ENCODE data around the gene WDR59. TPM values are rescaled to one million over a fixed set of nuclear protein-coding genes. Genes with fewer than 3 reads are reported as not detected.
"Not testable (repeated sequence)": the region's sequence is repeated elsewhere in the genome, so short reads cannot be mapped to it uniquely, and the experiment has no call there.

WDR59 gene
- total and polyA plus RNA-seq, 8 donors = 23.0 to 62.3 (median 31.9) TPM

GRCh38 chr16:75019007-75019406, 34.1 kb upstream of the WDR59 start:
- Histone ChIP-seq H3K4me1 (peaks cover 0 to 4% (median 0%) of the 10 kb centered on the region in 3 donors), H3K27me3 (no peaks in the 10 kb centered on the region), H3K9me3 (no peaks in the 10 kb centered on the region), H3K4me3 (no peak overlapping the region), H3K36me3 (no peaks in the 10 kb centered on the region), H3K27ac (no peak overlapping the region)
- TF ChIP-seq, protein P1, sequence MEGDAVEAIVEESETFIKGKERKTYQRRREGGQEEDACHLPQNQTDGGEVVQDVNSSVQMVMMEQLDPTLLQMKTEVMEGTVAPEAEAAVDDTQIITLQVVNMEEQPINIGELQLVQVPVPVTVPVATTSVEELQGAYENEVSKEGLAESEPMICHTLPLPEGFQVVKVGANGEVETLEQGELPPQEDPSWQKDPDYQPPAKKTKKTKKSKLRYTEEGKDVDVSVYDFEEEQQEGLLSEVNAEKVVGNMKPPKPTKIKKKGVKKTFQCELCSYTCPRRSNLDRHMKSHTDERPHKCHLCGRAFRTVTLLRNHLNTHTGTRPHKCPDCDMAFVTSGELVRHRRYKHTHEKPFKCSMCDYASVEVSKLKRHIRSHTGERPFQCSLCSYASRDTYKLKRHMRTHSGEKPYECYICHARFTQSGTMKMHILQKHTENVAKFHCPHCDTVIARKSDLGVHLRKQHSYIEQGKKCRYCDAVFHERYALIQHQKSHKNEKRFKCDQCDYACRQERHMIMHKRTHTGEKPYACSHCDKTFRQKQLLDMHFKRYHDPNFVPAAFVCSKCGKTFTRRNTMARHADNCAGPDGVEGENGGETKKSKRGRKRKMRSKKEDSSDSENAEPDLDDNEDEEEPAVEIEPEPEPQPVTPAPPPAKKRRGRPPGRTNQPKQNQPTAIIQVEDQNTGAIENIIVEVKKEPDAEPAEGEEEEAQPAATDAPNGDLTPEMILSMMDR (IDR thresholded peaks at IDR 0.05) = no peak
- ATAC-seq = no peak
- no peak for DNase-seq
- intact Hi-C loops (cut with DNase I) = no loop called here
- FAIRE-seq = no peak
- 90 to 91% methylated on average over 8 of the region's 8 CpGs for WGBS, 2 donors

DNA sequence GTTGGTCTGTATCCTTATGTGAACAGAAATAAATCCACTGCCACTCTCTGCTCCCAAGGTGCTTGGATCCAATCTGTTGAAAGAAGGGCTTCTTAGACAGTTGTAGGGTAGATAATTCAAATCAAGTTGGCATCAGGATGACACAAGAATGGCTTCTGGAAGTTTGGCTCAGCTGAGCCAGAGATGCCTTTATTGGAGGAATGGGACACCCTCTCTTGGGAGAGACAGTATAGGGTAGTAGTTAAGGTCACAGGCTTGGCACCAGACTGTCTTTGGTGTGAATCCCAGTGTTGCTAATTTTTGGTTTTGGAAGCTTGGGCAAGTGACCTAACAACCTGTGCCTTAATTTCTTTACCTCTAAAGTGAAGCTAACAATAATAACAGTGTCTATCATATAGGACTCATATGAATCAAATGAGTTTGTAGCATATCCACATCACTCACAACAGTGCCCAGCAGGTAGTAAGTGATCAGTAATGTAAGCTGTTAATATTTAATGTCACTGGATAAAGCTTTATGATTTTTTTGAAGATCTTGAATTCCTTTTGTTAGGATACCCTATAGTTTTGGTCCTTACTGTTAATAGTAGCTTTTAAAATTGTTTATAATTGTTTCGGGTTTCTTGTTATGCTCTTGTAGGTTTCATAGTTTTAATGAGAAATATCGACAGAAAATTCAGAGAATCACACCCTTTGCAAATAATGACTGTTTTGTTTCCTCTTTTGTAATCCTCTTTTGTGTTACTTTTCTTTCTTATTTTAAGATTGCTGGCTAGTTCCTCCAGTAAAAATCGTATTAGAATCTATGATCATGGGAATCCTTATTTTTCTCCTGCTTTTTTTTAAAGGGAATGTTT, 33.0 kb upstream of the WDR59 start:
- TF ChIP-seq, protein P1 (IDR thresholded peaks at IDR 0.05) = no peak
- Histone ChIP-seq H3K9me3 (no peaks in the 10 kb centered on the region), H3K4me3 (no peak overlapping the region), H3K27me3 (no peaks in the 10 kb centered on the region), H3K27ac (no peak overlapping the region), H3K36me3 (no peaks in the 10 kb centered on the region), H3K4me1 (peaks cover 0 to 4% (median 0%) of the 10 kb centered on the region in 3 donors)
- intact Hi-C loops (cut with DNase I) = no loop called here
- ATAC-seq (no peak), DNase-seq (no peak), FAIRE-seq (no peak)
- 42 to 52% methylated on average over 3 of the region's 3 CpGs for WGBS, 2 donors

GRCh38 chr16:75016451-75017081, 31.6 kb upstream of the WDR59 start:
- H3K4me3 ChIP-seq; H3K9me3 ChIP-seq; H3K36me3 ChIP-seq; H3K27ac ChIP-seq; ATAC-seq; intact Hi-C loops (cut with DNase I); H3K4me1 ChIP-seq; FAIRE-seq; H3K27me3 ChIP-seq; DNase-seq: not testable (repeated sequence)
- 94 to 95% methylated on average over 12 of the region's 12 CpGs for WGBS, 2 donors

- intact Hi-C loops (cut with DNase I) = no loop called here
- 82 to 91% methylated on average over 2 of the region's 2 CpGs for WGBS, 2 donors
- Histone ChIP-seq H3K9me3 (no peaks in the 10 kb centered on the region), H3K27me3 (no peaks in the 10 kb centered on the region), H3K4me3 (no peak overlapping the region), H3K36me3 (no peaks in the 10 kb centered on the region), H3K4me1 (peaks cover 0 to 12% (median 4%) of the 10 kb centered on the region in 3 donors), H3K27ac (no peak overlapping the region)
- no peak for FAIRE-seq
- TF ChIP-seq, protein P1 (IDR thresholded peaks at IDR 0.05) = no peak
- DNase-seq = no peak
- ATAC-seq = no peak
These were observed 29.4 kb upstream of the WDR59 start for GRCh38 chr16:75014318-75014717.

DNA sequence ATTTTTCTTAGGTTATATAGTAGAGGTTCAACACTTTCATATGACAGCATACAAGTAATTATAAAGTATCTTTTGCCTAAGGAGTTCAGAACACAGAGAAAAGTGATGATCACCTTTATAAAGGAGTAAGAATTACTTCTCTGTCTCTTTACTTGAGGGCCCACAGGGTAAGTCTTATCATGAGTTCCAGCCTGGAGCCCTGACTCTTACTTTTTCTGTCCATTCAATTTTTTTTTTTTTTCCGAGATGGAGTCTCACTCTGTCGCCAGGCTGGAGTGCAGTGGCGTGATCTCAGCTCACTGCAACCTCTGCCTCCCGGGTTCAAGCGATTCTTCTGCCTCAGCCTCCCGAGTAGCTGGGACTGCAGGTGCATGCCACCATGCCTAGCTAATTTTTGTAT, 28.2 kb upstream of the WDR59 start:
- FAIRE-seq; H3K4me3 ChIP-seq; H3K27me3 ChIP-seq; DNase-seq; ATAC-seq; H3K9me3 ChIP-seq; intact Hi-C loops (cut with DNase I); H3K36me3 ChIP-seq: not testable (repeated sequence)
- peak overlapping the region in 2 of 4 donors; percentile 62 to 77 for H3K27ac ChIP-seq
- peaks cover 0 to 12% (median 4%) of the 10 kb centered on the region in 3 donors for H3K4me1 ChIP-seq
- 95 to 97% methylated on average over 6 of the region's 6 CpGs for WGBS, 2 donors

Measured in pancreas (tissue), 10 donors.